ENCODE measurements around the gene CPOX.

The CPOX gene

DNA sequence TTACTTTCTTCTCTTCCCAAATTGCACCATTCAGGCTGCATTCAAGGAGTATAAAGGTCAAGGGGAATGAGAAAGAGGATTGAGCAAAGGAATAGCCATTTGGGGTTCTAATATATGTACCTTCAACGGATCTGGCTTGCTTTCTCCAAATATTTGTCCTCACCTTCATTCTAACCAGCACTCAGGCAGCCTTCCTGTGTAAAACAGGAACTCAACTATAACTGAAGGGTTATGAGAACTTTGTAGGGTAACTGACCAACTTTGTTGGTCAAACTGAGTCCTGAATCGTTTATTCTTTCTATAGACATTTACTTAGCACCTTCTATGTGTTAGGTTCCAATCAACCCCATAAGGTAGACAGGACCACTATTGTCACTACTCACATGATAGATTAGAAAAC, 5.1 kb upstream of the CPOX start:
- CTCF ChIA-PET: interaction anchor here (0.5 to 3.2 kb wide), 6 partner anchors 9 to 216 kb away, joined by 3 to 19 read pairs (median 4); no protein-coding TSS in a partner anchor
- no peak for TF ChIP-seq ZNF311 (tag by site-specific recombination; IDR thresholded peaks at IDR 0.05; ENCODE audit: borderline replicate concordance)
- Histone ChIP-seq H3K4me1 (ENCODE audit: control insufficient read depth, insufficient read depth, low read length) (no peaks in the 10 kb centered on the region), H3K36me3 (ENCODE audit: control insufficient read depth in 2 of 2, insufficient read depth in 1 of 2, low read length in 2 of 2) (no peaks in the 10 kb centered on the region), H3K27ac (ENCODE audit: extremely low read depth, low read depth, low read length) (no peak overlapping the region), H3K4me3 (ENCODE audit: low read depth, low read length) (no peak overlapping the region), H3K9me3 (ENCODE audit: control insufficient read depth, insufficient read depth, low read depth, low read length) (no peaks in the 10 kb centered on the region)
- POLR2A ChIA-PET: no interaction called here

DNA sequence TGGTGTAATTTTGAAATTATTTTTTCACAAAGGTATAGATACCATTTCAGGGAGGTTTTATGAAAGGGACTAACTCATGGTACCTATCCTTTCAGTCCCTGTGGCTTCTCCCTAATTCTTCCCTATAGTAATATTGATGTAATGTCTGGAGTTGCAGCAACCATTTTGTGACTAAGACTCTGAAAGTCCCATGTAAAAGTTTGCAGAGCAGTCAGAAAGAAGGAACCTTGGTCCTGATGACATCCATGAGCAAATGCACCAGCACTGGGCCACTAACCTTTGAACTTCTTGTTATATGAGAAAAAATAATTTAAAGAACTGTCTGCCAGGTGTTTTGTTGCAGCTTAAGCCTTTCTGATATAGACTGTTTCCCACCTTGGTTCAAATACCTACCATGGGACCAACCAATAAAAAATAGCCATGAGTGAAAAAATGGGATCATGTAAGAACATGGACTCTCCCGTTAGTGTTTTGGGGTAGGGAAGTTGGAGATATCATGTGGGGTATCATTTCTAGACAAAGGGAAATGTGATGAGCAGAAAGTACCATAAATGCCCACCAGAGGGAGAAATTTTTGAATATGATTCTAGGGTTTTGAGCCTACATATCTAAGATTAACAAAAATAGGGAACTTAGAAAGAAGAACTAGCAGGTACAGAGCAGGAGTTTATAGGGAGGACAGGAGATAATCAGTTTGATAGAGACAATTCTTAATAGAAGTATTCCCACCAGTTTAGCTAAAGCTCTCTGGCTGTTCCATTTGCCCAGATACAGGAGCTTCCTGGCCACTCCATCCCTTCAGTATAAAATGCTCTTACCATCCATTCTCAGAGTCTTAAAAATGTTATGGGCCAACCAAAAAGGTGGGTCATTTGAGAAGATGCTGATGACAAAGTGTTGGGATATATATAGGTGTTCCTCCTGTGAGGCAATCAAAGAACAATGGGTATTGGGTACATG, 3.4 kb upstream of the CPOX start:
- TF ChIP-seq ZNF266 (tag by site-specific recombination; IDR thresholded peaks at IDR 0.05; ENCODE audit: low read depth) (no peak), ZNF138 (tag by site-specific recombination; IDR thresholded peaks at IDR 0.05; ENCODE audit: borderline replicate concordance) (no peak), ZNF558 (tag by site-specific recombination; IDR thresholded peaks at IDR 0.05) (no peak), ZEB2 (tag by site-specific recombination; IDR thresholded peaks at IDR 0.05) (no peak), ZNF211 (tag by site-specific recombination; IDR thresholded peaks at IDR 0.05; ENCODE audit: low read depth) (no peak)
- TF ChIP-seq, protein P1, sequence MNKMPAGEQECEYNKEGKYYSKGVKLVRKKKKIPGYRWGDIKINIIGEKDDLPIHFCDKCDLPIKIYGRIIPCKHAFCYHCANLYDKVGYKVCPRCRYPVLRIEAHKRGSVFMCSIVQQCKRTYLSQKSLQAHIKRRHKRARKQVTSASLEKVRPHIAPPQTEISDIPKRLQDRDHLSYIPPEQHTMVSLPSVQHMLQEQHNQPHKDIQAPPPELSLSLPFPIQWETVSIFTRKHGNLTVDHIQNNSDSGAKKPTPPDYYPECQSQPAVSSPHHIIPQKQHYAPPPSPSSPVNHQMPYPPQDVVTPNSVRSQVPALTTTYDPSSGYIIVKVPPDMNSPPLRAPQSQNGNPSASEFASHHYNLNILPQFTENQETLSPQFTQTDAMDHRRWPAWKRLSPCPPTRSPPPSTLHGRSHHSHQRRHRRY (tag by site-specific recombination; IDR thresholded peaks at IDR 0.05): no peak
- TF ChIP-seq, protein P2, sequence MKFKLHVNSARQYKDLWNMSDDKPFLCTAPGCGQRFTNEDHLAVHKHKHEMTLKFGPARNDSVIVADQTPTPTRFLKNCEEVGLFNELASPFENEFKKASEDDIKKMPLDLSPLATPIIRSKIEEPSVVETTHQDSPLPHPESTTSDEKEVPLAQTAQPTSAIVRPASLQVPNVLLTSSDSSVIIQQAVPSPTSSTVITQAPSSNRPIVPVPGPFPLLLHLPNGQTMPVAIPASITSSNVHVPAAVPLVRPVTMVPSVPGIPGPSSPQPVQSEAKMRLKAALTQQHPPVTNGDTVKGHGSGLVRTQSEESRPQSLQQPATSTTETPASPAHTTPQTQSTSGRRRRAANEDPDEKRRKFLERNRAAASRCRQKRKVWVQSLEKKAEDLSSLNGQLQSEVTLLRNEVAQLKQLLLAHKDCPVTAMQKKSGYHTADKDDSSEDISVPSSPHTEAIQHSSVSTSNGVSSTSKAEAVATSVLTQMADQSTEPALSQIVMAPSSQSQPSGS (tag by site-specific recombination; IDR thresholded peaks at IDR 0.05; ENCODE audit: low read depth): no peak
- TF ChIP-seq, protein P3, sequence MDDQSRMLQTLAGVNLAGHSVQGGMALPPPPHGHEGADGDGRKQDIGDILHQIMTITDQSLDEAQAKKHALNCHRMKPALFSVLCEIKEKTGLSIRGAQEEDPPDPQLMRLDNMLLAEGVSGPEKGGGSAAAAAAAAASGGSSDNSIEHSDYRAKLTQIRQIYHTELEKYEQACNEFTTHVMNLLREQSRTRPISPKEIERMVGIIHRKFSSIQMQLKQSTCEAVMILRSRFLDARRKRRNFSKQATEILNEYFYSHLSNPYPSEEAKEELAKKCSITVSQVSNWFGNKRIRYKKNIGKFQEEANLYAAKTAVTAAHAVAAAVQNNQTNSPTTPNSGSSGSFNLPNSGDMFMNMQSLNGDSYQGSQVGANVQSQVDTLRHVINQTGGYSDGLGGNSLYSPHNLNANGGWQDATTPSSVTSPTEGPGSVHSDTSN (CRISPR knock-in tag; IDR thresholded peaks at IDR 0.05): no peak
- Histone ChIP-seq H3K4me1 (ENCODE audit: control insufficient read depth, insufficient read depth, low read length) (no peaks in the 10 kb centered on the region), H3K4me3 (ENCODE audit: low read depth, low read length) (no peak overlapping the region), H3K9me3 (ENCODE audit: control insufficient read depth, insufficient read depth, low read depth, low read length) (no peaks in the 10 kb centered on the region), H3K36me3 (ENCODE audit: control insufficient read depth in 2 of 2, insufficient read depth in 1 of 2, low read length in 2 of 2) (no peaks in the 10 kb centered on the region), H3K27ac (ENCODE audit: extremely low read depth, low read depth, low read length) (no peak overlapping the region)
- POLR2A ChIA-PET: no interaction called here
- CTCF ChIA-PET: interaction anchor here (0.6 to 3.2 kb wide), 8 partner anchors 8 to 218 kb away, joined by 3 to 19 read pairs (median 3); no protein-coding TSS in a partner anchor

DNA sequence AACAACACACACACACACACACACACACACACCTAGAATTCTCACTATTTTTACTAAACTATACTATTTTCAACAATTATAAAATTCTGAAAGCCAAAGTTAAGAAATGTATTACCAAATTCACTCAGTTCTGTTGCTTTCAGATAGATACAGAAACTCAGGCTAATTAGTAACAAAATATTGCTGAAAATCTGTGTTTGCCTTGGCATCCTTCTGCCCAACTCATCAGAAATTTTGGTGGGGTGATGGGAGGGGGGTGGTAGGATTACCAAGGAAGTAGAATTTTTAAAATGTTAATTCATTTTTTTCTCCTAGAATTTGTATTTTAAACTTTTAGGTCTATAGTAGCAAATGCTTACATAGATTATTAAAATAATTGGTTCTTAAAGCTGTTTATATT, 2.7 kb upstream of the CPOX start:
- ChIA-PET POLR2A (no interaction called here), CTCF (interaction anchor here (0.6 to 3.2 kb wide), 6 partner anchors 9 to 218 kb away, joined by 3 to 19 read pairs (median 3); no protein-coding TSS in a partner anchor)
- peaks cover 0 to 3% of the 10 kb centered on the region in 2 experiments; a peak in 1 of 3 replicates for H3K36me3 ChIP-seq (ENCODE audit: control insufficient read depth in 2 of 2, insufficient read depth in 1 of 2, low read length in 2 of 2)
- no peak overlapping the region for H3K4me3 ChIP-seq (ENCODE audit: low read depth, low read length)
- H3K9me3 ChIP-seq (ENCODE audit: control insufficient read depth, insufficient read depth, low read depth, low read length): no peaks in the 10 kb centered on the region
- H3K4me1 ChIP-seq (ENCODE audit: control insufficient read depth, insufficient read depth, low read length): no peaks in the 10 kb centered on the region
- no peak overlapping the region for H3K27ac ChIP-seq (ENCODE audit: extremely low read depth, low read depth, low read length)
- no peak for TF ChIP-seq ZNF529 (tag by site-specific recombination; IDR thresholded peaks at IDR 0.05; ENCODE audit: insufficient replicate concordance)
- TF ChIP-seq, protein P4, sequence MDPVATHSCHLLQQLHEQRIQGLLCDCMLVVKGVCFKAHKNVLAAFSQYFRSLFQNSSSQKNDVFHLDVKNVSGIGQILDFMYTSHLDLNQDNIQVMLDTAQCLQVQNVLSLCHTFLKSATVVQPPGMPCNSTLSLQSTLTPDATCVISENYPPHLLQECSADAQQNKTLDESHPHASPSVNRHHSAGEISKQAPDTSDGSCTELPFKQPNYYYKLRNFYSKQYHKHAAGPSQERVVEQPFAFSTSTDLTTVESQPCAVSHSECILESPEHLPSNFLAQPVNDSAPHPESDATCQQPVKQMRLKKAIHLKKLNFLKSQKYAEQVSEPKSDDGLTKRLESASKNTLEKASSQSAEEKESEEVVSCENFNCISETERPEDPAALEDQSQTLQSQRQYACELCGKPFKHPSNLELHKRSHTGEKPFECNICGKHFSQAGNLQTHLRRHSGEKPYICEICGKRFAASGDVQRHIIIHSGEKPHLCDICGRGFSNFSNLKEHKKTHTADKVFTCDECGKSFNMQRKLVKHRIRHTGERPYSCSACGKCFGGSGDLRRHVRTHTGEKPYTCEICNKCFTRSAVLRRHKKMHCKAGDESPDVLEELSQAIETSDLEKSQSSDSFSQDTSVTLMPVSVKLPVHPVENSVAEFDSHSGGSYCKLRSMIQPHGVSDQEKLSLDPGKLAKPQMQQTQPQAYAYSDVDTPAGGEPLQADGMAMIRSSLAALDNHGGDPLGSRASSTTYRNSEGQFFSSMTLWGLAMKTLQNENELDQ (tag by site-specific recombination; IDR thresholded peaks at IDR 0.05; ENCODE audit: low read depth): no peak
- no peak for TF ChIP-seq ZNF585B (tag by site-specific recombination; IDR thresholded peaks at IDR 0.05)
- no peak for TF ChIP-seq ZNF596 (tag by site-specific recombination; IDR thresholded peaks at IDR 0.05)
- TF ChIP-seq, protein P5, sequence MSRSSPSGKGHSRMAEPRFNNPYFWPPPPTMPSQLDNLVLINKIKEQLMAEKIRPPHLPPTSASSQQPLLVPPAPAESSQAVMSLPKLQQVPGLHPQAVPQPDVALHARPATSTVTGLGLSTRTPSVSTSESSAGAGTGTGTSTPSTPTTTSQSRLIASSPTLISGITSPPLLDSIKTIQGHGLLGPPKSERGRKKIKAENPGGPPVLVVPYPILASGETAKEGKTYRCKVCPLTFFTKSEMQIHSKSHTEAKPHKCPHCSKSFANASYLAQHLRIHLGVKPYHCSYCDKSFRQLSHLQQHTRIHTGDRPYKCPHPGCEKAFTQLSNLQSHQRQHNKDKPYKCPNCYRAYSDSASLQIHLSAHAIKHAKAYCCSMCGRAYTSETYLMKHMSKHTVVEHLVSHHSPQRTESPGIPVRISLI (tag by site-specific recombination; IDR thresholded peaks at IDR 0.05): no peak
- TF ChIP-seq ZBTB48 (tag by site-specific recombination; IDR thresholded peaks at IDR 0.05): no peak
- TF ChIP-seq, protein P6, sequence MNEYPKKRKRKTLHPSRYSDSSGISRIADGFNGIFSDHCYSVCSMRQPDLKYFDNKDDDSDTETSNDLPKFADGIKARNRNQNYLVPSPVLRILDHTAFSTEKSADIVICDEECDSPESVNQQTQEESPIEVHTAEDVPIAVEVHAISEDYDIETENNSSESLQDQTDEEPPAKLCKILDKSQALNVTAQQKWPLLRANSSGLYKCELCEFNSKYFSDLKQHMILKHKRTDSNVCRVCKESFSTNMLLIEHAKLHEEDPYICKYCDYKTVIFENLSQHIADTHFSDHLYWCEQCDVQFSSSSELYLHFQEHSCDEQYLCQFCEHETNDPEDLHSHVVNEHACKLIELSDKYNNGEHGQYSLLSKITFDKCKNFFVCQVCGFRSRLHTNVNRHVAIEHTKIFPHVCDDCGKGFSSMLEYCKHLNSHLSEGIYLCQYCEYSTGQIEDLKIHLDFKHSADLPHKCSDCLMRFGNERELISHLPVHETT (tag by site-specific recombination; IDR thresholded peaks at IDR 0.05): no peak
- TF ChIP-seq ZNF354C (tag by site-specific recombination; IDR thresholded peaks at IDR 0.05; ENCODE audit: borderline replicate concordance, low read depth): no peak

Measured in HEK293 (cell line).